ENCODE data around the gene EVL.

EVL gene

GRCh38 chr14:100110816-100111215 lies 45.6 kb downstream of the EVL start:
- DNase-seq (ENCODE audit: low spot score): no peak

GRCh38 chr14:100111931-100112704 lies 46.9 kb downstream of the EVL start:
- DNase-seq (ENCODE audit: low spot score): no peak

- no peak for DNase-seq (ENCODE audit: low spot score)
Observed at GRCh38 chr14:100114109-100114765, 49.0 kb downstream of the EVL start.

GRCh38 chr14:100115236-100115635 lies 50.0 kb downstream of the EVL start:
- DNase-seq (ENCODE audit: low spot score): no peak

- peak; percentile 88 for DNase-seq (ENCODE audit: low spot score)
Observed at GRCh38 chr14:100115726-100116125, 50.5 kb downstream of the EVL start.

GRCh38 chr14:100116134-100116533 lies 50.9 kb downstream of the EVL start:
- no peak for DNase-seq (ENCODE audit: low spot score)

- no peak for DNase-seq (ENCODE audit: low spot score)
Observed at GRCh38 chr14:100117026-100117425, 51.8 kb downstream of the EVL start.

GRCh38 chr14:100117633-100118395 lies 52.6 kb downstream of the EVL start:
- DNase-seq (ENCODE audit: low spot score): no peak

- no peak for DNase-seq (ENCODE audit: low spot score)
Observed at GRCh38 chr14:100118396-100119011, 53.3 kb downstream of the EVL start.

GRCh38 chr14:100119251-100119650 lies 54.0 kb downstream of the EVL start:
- DNase-seq (ENCODE audit: low spot score): no peak

- DNase-seq (ENCODE audit: low spot score): no peak
Observed at GRCh38 chr14:100120522-100121269, 55.5 kb downstream of the EVL start.

- DNase-seq (ENCODE audit: low spot score): no peak
Observed at GRCh38 chr14:100121643-100122480, 56.6 kb downstream of the EVL start.

- DNase-seq (ENCODE audit: low spot score): no peak
Observed at GRCh38 chr14:100122481-100123223, 57.4 kb downstream of the EVL start.

- no peak for DNase-seq (ENCODE audit: low spot score)
Observed at GRCh38 chr14:100123618-100124017, 58.4 kb downstream of the EVL start.

GRCh38 chr14:100124551-100125088 lies 59.4 kb downstream of the EVL start:
- no peak for DNase-seq (ENCODE audit: low spot score)

GRCh38 chr14:100126401-100126800 lies 61.2 kb downstream of the EVL start:
- DNase-seq (ENCODE audit: low spot score): no peak

GRCh38 chr14:100127853-100128455 lies 62.7 kb downstream of the EVL start:
- no peak for DNase-seq (ENCODE audit: low spot score)

- no peak for DNase-seq (ENCODE audit: low spot score)
Observed at GRCh38 chr14:100128688-100129087, 63.5 kb downstream of the EVL start.

GRCh38 chr14:100129161-100129589 lies 64.0 kb downstream of the EVL start:
- no peak for DNase-seq (ENCODE audit: low spot score)
